Pons (tissue), 1 donor: Measurements from ENCODE around the gene ADTRP.
A peak's percentile ranks its signal among the peaks of the same experiment; 100 is the strongest.

Experiments
- DNase-seq: peaks from one replicate; pipeline ENCODE4 v3.0.0-alpha.2; 2016; ENCODE audit warnings: low spot score

ADTRP gene

DNA sequence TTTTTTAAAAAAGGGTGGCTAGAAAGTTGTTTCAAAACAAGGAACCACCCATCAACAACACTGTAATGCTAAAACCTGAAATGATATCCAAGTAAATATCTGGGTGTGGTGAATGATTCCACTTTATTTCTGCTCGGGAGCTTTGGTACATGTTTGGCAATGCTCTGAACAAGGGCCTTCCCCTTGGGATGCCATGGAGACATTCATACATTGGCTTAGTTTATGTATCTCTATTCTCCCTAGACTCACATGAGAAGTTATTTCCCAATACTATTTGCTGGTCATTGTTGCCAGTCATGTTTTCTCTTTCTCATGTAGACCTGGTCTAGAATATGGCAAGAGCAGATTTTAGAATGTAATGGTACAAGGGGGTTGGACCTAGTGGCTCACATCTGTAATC lies 22.9 kb downstream of the ADTRP start:
- no peak for DNase-seq

DNA sequence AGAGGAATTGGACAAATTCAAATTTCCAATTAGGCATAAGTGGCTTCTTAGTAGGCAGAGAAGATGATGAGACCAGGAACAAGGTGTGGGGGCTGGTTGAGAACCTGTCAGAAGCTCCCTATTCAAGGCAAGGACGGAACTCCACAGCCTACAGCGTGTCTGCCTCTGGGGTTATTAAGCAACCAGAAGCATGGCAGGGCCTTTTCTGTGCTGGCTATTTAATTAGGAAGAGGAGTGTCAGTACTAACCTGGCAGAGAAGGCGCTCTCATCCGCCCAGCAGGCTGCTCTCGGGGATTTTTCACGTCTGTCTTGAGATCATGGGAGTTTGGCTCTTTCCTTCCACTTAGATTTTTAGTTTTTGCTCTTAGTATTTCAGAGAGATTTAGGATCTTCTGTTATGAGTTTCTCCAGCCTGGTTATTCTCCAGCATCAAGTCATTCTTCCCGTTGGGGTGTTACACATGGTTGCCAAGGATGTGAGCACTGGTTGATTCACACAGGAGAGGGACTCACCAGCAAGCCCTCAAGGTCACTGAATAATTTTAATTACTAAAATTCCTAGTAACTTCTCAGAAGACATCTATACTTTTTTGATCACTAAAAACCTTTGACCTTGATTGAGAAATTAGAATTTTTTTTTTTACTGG lies 23.9 kb downstream of the ADTRP start:
- no peak for DNase-seq

DNA sequence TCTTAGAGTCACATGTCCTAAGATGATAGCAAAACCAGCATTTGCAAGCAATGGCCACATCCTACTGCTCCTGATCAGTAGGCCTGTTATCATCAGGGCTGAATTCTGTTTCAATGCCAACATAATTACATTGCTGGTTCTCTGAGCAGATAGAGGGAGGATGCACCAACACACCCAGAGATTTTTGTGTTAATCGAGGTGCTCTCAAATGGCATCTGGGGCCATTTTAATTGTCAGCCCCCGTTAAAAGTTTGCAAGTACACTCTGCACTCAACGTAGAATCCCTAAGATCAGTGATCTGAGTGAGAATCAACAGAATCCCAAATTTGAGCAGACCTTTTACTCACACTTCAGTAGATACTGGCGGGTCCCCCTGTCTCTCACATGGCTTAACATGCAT lies 24.8 kb downstream of the ADTRP start:
- no peak for DNase-seq

DNA sequence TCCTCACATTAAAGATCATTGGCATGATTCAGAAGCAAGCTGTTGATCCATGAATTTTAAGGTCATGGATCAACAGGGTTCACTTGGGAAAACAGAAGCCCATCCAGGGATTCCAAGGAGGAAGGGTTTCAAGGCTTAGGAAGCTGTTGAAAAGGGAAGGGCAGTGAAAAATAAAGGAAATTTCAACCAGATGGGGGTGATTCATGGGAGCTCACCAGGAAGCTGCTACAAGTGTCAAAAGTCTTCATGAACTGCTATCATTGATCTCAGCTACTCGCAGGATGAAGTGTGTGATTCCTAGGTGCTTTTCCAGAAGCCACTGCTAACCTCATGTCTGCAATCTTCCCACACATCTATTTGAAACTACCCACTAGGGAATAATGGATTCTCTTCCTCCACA lies 26.2 kb downstream of the ADTRP start:
- DNase-seq: no peak

DNA sequence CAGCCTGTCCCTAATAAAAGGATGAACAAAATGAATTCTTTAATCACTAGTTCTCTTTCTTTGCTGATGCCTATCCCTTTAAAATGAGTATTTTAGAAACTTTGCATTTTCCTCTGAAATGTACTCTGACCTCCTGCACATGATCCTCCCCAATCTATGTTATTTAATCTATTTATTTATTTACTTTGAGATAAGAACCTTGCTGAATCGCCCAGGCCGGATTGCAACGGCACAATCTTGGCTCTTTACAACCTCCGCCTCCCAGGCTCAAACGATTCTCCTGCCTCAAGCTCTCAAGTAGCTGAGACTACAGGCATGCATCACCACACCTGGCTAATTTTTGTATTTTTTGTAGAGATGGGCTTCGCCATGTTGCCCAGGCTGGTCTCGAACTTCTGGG lies 27.9 kb downstream of the ADTRP start:
- DNase-seq: no peak

DNA sequence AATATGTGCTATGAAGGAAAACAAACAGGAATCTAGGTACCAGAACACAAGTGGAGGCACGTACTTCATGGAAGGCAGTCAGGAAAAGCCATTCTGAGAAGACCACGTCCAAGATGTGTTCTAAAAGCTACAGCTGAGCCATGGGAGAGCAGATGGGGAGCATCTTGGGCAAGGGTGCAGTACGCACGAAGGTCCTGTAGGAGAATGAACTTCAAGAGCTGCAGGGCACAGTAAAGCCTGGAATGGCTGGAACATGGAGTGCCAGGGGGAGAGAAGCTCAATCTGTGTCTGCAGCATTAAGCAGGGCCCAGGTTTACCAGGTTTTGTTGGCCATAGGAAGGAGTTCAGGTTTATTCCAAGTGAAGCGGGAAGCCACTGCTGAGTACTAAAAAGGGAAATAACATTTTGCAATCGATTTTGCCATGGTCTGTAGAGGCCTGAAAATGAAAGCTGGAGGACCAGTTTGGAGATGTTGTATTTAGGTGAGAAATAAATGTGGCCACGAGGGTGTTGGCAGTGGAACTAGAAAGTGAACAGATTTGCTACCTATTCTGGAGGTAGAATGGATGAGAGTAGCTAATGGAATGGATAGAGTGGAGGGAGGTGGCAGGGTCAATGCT lies 29.9 kb downstream of the ADTRP start:
- DNase-seq: no peak

DNA sequence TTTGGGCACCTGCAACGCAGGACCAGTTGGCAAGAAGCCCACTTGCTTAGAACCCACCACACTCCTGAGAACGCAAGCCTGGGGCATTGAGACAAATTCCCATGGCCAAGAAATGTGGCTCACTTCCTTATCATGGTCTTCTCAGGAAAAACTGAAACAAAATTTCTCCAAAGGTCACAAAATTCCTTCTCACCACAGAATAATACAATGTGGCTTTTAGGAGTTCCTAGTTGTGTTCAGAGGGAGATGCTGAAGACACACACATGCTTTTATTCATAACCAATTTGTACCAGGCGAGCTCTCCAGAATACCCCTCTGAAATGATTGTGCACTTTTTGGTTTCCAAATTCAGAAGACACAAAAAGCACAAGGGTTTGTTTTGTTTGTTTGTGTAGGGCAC lies 31.6 kb downstream of the ADTRP start:
- no peak for DNase-seq

DNA sequence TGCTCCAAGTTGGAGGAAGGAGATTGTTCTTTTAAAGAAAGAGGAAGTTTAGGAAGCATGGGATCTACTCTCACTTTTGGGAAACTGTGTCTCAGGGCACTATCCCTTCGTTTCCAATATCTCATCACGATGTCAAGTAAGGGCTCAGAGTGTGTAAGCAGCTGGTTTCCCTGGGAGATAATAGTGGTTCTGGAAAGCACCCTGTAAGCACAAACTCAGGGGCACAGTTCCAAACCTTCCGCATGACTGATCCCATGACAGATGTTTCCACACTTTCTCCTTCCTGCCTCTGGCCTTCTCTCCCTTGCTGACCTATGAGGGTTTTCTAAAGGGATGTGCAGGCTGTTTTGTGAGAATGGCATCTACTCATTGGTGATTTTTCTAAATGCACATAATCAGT lies 33.9 kb downstream of the ADTRP start:
- DNase-seq: peak; percentile 47

DNA sequence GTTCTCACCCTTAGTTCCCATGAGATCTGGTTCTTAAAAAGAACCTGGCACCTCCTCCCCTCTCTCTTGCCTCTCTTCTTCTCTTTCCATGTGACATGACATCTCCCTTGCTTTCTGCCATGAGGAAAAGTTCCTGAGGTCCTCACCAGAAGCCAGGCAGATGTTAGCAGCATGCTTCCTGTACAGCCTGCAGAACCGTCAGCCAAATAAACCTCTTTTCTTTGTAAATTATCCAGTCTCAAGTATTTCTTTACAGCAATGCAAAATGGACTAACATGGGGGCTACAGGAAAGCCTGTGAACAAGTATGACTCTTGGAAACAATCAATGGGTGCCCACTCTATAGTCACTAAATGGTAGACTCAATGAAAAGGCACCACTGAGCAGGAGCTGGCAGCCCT lies 34.5 kb downstream of the ADTRP start:
- no peak for DNase-seq

DNA sequence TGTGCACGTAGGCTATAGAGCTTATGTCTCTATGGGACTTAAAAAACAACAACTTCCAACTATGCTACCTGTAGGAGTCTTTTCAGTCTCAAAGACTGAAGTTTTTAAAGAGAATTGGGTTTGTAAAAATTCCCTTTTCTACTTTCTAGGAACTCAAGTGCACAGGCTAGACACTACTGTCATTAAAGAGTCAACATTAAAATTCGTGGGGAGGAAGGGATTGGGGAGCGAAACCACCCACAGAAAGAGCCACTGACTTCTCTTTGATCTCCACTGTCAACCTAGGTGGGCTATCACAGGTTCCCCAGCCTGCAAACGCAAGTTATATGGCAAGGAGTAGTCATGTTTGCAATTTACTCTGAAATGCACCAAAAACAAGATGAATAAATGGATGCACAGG lies 37.7 kb downstream of the ADTRP start:
- DNase-seq: no peak

DNA sequence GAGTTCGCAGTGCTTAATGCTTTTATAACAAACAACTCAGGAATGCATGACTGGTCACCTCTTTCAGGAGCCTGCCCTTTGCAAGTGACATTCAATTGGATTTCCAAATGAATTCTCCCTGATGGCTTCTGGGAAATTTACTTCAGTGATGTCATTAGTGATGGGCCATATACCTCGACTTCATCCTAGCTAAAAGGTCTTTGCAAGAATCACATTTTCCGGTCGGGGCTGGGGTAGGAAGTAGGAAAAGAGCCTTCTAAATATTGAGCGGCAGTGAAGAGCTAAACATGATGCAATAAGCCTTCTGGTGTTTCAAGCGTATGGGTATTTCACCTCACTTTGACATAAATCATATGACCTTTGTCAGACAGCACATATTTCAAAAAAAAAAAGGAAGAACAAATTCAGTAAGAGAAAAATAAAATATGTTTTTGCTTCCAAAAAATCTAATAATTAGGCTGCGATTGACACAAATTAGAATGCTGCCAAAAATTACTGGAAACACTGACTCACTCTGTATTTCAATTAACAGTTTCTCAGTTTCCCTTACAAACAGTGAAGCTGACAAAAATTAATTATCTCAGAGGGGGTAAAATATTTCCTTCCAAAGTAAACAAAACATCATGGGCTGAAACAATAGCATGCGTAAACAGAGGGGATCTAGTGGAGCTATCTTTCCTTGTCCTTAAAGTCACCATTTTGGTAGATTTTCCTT lies 39.8 kb downstream of the ADTRP start:
- DNase-seq: no peak

DNA sequence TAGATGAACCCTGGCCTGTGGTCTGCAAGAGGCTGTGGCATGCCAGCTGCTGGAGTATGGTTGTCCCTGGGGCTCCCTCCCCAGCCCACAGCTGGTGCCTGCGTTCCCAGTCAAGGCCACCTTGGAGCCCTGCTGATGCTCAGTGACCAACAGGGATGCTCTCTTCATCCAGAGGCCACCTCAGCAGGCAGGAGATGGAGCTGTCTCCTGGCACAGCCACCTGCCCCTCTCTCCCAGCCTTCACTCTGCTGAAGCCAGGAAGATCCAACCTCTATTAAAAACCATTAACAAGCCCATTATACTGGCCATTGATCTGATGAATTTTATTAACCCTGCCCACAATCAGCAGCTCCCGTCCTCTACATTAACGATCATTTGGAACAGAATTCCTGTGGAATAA lies 40.4 kb downstream of the ADTRP start:
- no peak for DNase-seq

DNA sequence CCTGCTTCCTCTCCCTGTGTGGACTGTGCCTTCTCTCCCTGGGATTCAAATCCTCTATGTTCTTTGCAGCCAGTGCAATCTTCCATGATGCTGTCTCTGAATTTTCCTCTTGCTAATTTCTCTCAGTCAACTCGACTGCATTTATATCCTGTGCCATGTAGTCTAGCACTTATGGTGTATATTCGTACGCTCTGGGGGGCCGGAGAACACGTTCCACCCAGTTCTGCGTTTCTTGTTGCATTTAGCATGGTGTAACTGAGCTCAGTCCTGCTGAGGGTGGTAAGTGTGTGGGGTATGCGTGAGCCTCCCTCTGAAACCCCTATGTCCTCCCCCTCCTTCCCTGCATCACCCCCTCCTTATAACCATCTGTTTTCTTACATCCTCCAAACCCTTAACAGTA lies 42.0 kb downstream of the ADTRP start:
- no peak for DNase-seq

DNA sequence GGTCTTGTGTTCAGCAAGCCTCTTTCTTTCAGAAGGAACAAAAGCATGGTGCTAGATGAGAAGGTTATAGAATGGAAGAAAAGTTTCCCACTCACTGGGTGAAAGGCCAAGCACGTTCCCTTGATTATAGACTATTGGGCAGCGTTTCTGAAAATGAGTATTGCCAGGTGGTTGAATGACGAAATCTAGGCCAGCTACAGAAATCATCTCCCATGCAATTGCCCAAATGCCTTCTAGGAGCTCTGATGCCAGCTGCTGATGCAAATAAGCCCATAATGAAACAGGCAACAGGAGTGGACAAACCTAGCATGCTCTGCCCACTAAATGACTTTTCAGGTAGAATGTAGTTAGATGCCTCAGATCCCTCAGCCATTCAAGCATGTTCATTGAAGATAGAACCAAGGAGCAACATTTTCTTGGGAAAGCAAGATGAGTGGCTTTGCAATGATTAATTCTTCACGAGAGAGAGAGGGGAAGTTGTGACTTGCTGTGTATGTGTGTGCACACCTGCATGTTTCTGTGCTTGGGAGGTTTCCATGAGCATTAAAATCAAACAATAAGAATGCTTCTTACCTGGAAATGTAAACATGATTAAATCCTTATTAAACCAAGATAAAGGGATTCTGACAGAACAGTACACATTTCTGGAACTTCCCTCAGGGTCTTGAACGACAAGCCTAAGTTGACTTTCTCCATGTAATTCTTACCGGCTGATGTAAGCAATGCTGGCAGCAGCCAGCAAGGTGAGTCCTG lies 43.6 kb downstream of the ADTRP start:
- DNase-seq: no peak

DNA sequence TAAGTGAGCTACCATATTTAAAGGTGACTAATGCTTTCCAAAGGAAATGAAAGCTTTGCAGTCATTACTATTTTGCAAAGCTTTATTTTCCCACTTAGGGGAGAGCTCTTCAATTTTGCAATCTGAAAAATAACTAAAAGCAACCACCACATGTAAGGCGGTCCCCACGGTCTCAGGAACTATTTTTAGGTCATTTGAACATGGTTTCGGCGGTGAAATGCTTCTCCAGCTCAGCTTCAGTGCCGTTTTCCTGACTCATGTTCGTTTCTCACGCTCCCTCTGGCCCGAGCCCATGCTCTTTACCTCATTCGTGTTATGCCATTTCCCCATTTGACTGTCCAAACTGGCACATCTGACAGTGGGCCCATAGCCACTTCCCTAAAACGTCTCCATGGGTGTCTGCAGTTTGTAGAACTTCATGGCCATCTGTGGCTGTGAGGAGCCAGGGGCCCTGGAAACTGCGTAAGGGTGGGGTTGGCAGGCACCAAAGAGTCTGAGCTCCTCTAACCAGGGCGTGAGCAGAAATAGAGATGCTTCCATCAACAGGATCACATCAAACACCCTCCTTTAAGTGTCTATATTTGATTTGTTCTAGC lies 46.5 kb downstream of the ADTRP start:
- peak; percentile 86 for DNase-seq

DNA sequence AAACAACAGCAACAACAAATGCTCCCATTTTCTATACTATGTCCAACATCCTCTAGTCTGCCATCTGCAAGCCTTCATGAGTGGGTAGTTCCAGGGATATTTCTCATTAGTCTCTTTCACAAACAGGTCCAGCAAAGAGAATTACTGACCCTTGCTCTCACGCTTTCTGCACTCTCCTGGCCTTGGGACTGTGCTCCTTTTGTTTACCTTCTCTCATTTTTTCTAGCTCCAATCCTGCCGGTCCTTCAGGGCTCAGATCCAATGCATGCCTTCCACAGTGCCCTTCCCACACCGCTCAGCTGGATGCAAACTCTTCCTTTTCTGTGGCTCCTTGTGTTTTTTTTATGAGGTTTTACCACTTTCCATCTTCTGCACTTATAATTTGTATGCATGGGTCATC lies 47.2 kb downstream of the ADTRP start:
- DNase-seq: no peak

DNA sequence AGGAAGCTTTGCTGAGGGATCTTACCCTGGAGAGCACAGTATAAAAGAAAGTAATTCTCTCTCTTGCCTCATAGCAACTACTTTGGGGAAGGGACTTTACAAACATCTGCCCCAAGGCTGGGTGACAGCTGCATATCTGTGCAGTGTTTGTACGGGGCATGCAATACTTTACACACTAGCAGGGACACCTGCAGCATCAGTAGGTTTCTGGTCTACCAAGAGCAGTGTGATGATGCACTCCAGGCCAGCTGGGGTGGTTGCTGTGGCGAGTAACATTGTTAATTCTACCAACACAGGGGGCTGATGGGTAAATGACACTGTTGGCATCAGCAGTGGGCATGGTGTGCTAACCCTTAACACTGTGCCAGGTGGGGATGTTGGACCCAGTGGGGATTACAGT lies 48.0 kb downstream of the ADTRP start:
- no peak for DNase-seq

DNA sequence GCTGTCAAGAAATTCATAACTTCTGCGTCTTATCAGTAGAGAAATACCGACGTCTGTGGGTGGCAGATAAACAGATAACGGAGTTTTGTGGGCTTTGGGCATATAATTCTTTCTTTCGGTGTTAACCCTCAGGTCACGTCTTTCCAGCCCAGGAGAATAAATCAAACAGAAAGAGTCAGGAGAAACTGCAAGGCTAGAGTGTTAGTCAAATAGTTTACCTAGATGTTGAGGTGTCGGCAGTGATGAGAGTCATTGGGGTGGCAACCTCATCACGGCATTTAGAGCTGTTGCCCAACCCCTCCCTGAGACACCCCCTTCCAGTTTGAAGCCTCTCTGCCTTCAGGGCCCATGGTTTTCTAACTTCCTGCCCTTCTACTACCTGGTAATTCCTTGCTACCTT lies 49.5 kb downstream of the ADTRP start:
- DNase-seq: no peak

DNA sequence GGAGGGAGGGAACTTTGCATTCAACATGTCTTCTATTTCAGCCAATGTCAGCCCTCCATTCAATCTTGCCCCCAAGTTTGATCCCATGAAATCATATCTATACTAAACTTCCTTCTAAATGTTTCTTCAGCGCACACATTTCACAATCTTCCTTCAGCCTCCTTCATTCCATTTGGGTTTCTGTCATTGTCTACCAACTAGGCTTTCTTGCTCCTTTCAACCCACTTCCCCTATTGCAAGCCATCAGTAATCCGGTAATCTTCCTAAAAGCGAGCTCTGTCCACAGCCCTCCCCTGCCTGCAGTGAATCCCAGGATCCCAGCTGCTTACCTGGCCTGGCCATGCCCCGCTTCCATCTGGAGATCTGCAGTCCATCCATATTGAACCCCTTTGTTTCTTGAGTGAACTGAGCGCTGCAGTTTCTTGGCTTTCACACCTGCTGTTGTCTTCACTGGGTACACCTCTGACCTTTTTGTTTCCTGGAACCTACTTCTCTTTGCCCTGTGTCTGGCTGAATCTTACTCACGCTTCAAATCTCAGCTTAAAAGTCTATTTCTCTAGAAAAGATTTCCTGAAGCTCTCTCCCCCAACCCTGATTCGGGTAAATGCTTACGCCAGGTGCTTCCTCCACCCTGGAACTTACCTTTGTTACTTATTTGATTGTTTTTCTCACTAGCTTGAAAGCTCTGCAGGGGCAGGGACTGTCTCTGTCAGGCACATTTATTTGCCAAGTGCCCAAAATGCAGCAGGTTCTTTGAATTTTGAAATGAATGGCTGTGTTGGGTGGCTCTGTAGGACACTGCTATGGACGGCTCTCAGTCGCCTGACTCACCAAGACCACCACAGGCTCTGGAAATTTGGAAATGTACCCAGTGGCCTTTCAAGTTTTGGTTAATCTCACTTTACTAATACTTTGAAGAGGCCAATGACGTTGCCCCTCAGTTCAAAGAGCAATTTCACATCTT lies 50.3 kb downstream of the ADTRP start:
- DNase-seq: no peak

DNA sequence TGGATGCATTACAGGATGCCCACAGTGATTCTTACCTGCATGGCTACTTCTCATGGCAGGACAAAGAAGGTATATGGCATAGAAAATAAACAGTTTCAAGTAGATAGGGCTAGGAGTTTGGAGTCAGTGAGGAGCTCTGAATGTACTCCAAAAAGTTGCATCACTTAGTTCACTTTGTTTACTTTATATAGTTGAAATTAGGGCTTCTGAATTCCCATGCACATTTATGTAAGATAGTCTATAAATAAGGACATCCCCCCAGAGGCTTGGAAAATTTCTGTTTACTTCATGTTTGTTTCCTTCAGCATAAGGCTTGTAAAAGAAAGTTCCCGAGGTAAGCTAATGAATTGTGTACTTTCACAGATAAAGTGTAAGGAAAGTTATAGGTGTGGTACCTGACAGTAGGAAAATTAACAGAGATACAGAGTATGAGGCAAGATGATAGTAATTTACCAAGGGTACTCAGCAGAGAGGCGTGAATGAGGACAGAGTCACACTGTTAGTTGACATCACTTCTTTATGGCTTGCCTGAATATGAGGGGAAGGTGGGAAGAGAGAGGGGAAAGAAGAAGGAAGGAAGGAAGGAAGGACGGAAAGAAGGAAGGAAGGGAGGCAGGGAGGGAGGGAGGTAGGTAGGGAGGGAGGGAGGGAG lies 51.1 kb downstream of the ADTRP start:
- no peak for DNase-seq

DNA sequence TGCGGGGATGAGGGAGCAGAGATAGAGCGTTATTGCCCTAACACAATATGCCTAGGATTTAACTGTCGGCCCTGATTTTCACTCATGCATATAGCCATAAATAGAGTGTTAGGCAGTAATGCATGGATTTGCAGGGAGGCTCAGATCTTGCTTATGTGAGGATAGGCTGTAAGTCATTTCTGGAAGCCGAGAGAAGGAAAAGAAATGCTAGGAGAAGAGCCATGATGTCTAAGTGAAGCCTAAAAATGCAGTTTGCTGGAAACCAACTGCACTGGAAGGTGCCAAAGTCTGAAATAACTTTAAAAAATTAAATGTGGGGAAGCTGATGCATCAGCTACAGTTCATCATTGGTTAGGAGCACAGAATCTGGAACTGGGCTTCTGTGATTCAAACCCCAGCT lies 54.3 kb downstream of the ADTRP start:
- no peak for DNase-seq
